Neural cell (in vitro differentiated cells): ENCODE results near the gene OLFM4.

Source experiments
- CTCF ChIP-seq: fragments of 450-650 bp; IDR thresholded peaks from 2 replicates; pipeline ENCODE4 v1.5.1; 2014; ENCODE audit warnings: antibody characterized with exemption, mild to moderate bottlenecking, moderate library complexity; ENCODE audit not compliant: poor library complexity, severe bottlenecking
- POLR2AphosphoS5 ChIP-seq: IDR thresholded peaks from 2 replicates; pipeline ENCODE4 v1.6.1; 2012
- RAD21 ChIP-seq: fragments of 450-650 bp; conservative IDR thresholded peaks from 2 replicates; pipeline ENCODE4 v1.6.1; 2014; ENCODE audit warnings: antibody characterized with exemption, mild to moderate bottlenecking, moderate library complexity
- REST ChIP-seq: IDR thresholded peaks from 2 replicates; pipeline ENCODE4 v1.6.1; 2012; ENCODE audit warnings: borderline replicate concordance
- SMC3 ChIP-seq: fragments of 450-650 bp; conservative IDR thresholded peaks from 2 replicates; pipeline ENCODE4 v1.6.1; 2014; ENCODE audit warnings: antibody characterized with exemption, mild to moderate bottlenecking, moderate library complexity; ENCODE audit not compliant: poor library complexity
- TAF1 ChIP-seq: IDR thresholded peaks from 2 replicates; pipeline ENCODE4 v1.6.1; 2012; ENCODE audit warnings: low read depth

DNA sequence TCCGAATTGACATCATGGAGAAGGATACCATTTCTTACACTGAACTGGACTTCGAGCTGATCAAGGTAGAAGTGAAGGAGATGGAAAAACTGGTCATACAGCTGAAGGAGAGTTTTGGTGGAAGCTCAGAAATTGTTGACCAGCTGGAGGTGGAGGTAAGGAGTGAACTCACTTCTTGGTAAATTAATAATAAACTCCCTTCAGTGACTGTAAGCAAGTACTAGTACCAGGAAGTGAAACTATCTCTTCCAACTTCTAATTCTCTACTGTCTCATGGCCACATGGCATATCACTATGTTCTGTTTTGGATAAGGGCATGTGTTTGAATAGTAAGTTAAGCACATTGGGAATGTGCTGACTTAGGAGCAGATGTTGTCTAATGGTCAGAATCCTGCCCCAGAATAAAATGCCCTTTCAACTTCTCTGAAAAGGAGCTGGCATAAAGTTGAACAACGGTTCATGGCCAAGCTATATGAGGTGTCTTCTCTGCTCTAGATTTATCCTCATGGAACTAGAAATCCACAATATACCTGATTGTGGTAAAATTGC, 13.4 kb downstream of the OLFM4 start:
- TF ChIP-seq RAD21 (no peak), CTCF (no peak), REST (no peak), POLR2AphosphoS5 (no peak), TAF1 (no peak), SMC3 (no peak)
